ENCODE results near the gene SEC11A.
"Not testable (repeated sequence)": the region's sequence is repeated elsewhere in the genome, so short reads cannot be mapped to it uniquely, and the experiment has no call there.

- TF ChIP-seq CTCF (IDR thresholded peaks at IDR 0.05); EZH2 (IDR thresholded peaks at IDR 0.05; ENCODE audit: borderline replicate concordance, insufficient read depth, low read depth, low read length, poor library complexity, severe bottlenecking): not testable (repeated sequence)
Observed at GRCh38 chr15:84754889-84755288, 39.0 kb upstream of the SEC11A start.
